CD4-positive, alpha-beta T cell (primary cell): ENCODE data around the gene CCT2. TPM values are rescaled to one million over a fixed set of nuclear protein-coding genes. Genes with fewer than 3 reads are reported as not detected.

Experiments used
- ATAC-seq: fragments of 200-7000 bp; cut with Tn5 transposase; one replicate; pipeline ENCODE4 v1.10.0; 2022; ENCODE audit warnings: mild to moderate bottlenecking; ENCODE audit not compliant: poor library complexity
- CTCF ChIA-PET: fragments of 350-600 bp; sonication (Branson Sonifier 250); formaldehyde crosslinking; loops from one replicate; lab custom pipeline; 2021; ENCODE audit warnings: antibody characterized with exemption, inconsistent platforms; lab: Charles Lee
- POLR2A ChIA-PET: fragments of 350-600 bp; sonication (Branson Sonifier 250); formaldehyde crosslinking; loops from one replicate; lab custom pipeline; 2021; ENCODE audit warnings: antibody characterized with exemption, inconsistent platforms; lab: Charles Lee
- DNase-seq, 14 experiments: peaks; one replicate each; pipeline ENCODE4 v3.0.0-alpha.2; 2013 to 2020; ENCODE audit warnings: mixed read lengths in 2 of 14
- H3K27ac ChIP-seq, 2 donors: one replicate each; pipeline versions ENCODE4 v1.5.1 to v1.7.0; 2013; ENCODE audit warnings: low read length in 2 of 2, low read depth in 1 of 2, mild to moderate bottlenecking in 1 of 2
- H3K27me3 ChIP-seq, 2 experiments: 1 replicate in 1 of 2; 2 replicates in 1 of 2; pipeline versions ENCODE4 v1.6.1 to v1.7.0; 2013; ENCODE audit warnings: low read length in 2 of 2, control low read depth in 1 of 2, mild to moderate bottlenecking in 1 of 2, moderate library complexity in 1 of 2; ENCODE audit not compliant: insufficient read depth in 2 of 2, control insufficient read depth in 1 of 2
- H3K36me3 ChIP-seq: one replicate; pipeline ENCODE4 v1.6.1; 2013; ENCODE audit warnings: low read length, control low read depth; ENCODE audit not compliant: insufficient read depth
- H3K4me1 ChIP-seq: one replicate; pipeline ENCODE4 v1.6.1; 2013; ENCODE audit warnings: low read length, control low read depth; ENCODE audit not compliant: insufficient read depth
- H3K4me3 ChIP-seq: one replicate; pipeline ENCODE4 v1.5.1; 2013; ENCODE audit warnings: mild to moderate bottlenecking, low read length, moderate library complexity
- H3K9me3 ChIP-seq, 2 experiments: 1 replicate in 1 of 2; 2 replicates in 1 of 2; pipeline versions ENCODE4 v1.6.1 to v1.7.0; 2013; ENCODE audit warnings: low read length in 2 of 2, mild to moderate bottlenecking in 2 of 2, control low read depth in 1 of 2, moderate library complexity in 1 of 2; ENCODE audit not compliant: control insufficient read depth in 1 of 2, insufficient read depth in 1 of 2
- H3K27ac Mint-ChIP-seq: one replicate; pipeline ENCODE4 v1.8.0; 2020; ENCODE audit warnings: mixed read lengths
- H3K27me3 Mint-ChIP-seq: one replicate; pipeline ENCODE4 v1.8.0; 2021; ENCODE audit warnings: mixed read lengths
- H3K36me3 Mint-ChIP-seq: one replicate; pipeline ENCODE4 v1.8.0; 2021; ENCODE audit warnings: low read depth, mixed read lengths
- H3K4me1 Mint-ChIP-seq: one replicate; pipeline ENCODE4 v1.8.0; 2021; ENCODE audit warnings: low read depth, mixed read lengths
- H3K4me3 Mint-ChIP-seq: one replicate; pipeline ENCODE4 v1.8.0; 2020; ENCODE audit warnings: mild to moderate bottlenecking, mixed read lengths
- H3K9me3 Mint-ChIP-seq: one replicate; pipeline ENCODE4 v1.8.0; 2020; ENCODE audit warnings: mixed read lengths
- CTCF ChIP-seq: fragments of 200-600 bp; IDR thresholded peaks from one replicate; pipeline ENCODE4 v1.8.0; 2022; ENCODE audit warnings: antibody characterized with exemption, mild to moderate bottlenecking
- intact Hi-C, 2 experiments: fragments of 100-400 bp; cut with DNase I in 1 of 2; cut with micrococcal nuclease in 1 of 2; formaldehyde crosslinking; loops; one replicate each; pipeline versions ENCODE4 v1.15.1 to v1.9.0; 2023 to 2025; cut with DNase I, micrococcal nuclease
- total RNA-seq, 174 experiments: library from RNA in 2 of 174; stranded (reverse) in 2 of 174; gene quantifications; one replicate each; pipeline ENCODE4 v1.2.3 and lab custom pipeline; 2021 to 2026

The CCT2 gene
- total RNA-seq, 2 experiments from 2014 or later, result 173 to 177 TPM

- Histone ChIP-seq H3K4me3 (no peak overlapping the region), H3K4me1 (no peaks in the 10 kb centered on the region), H3K36me3 (no peaks in the 10 kb centered on the region), H3K27ac (no peak overlapping the region), H3K27me3 (no peaks in the 10 kb centered on the region), H3K9me3 (no peaks in the 10 kb centered on the region)
- H3K9me3 Mint-ChIP-seq, result no peaks in the 10 kb centered on the region
- ATAC-seq (no peak), DNase-seq (no peak)
- no peak overlapping the region for H3K27ac Mint-ChIP-seq
- CTCF ChIA-PET, result no interaction called here
- no peaks in the 10 kb centered on the region for H3K4me1 Mint-ChIP-seq
- H3K27me3 Mint-ChIP-seq, result no peaks in the 10 kb centered on the region
- no peak overlapping the region for H3K4me3 Mint-ChIP-seq
- POLR2A ChIA-PET, result no interaction called here
- H3K36me3 Mint-ChIP-seq, result no peaks in the 10 kb centered on the region
- no peak for TF ChIP-seq CTCF
- intact Hi-C loops, result no loop called here
Observed at GRCh38 chr12:69633061-69633460, 47.8 kb downstream of the CCT2 start.

- ATAC-seq (peak; percentile 79), DNase-seq (peak; percentile 22 to 78 (median 44))
- Histone ChIP-seq H3K27me3 (no peaks in the 10 kb centered on the region), H3K4me3 (no peak overlapping the region), H3K36me3 (no peaks in the 10 kb centered on the region), H3K4me1 (no peaks in the 10 kb centered on the region), H3K9me3 (no peaks in the 10 kb centered on the region), H3K27ac (no peak overlapping the region)
- ChIA-PET POLR2A (no interaction called here), CTCF (interaction anchor here (1.3 to 2.2 kb wide), 3 partner anchors 9 to 348 kb away, joined by 5 to 6 read pairs (median 5); no protein-coding TSS in a partner anchor)
- no peak overlapping the region for H3K27ac Mint-ChIP-seq
- H3K36me3 Mint-ChIP-seq, result no peaks in the 10 kb centered on the region
- intact Hi-C loops, result loop anchor here (1.0 to 2.0 kb wide), 4 partner anchors 282 to 485 kb away; no protein-coding TSS in a partner anchor
- H3K9me3 Mint-ChIP-seq, result no peaks in the 10 kb centered on the region
- no peaks in the 10 kb centered on the region for H3K4me1 Mint-ChIP-seq
- no peak overlapping the region for H3K4me3 Mint-ChIP-seq
- peak; percentile 72 for TF ChIP-seq CTCF
- H3K27me3 Mint-ChIP-seq, result no peaks in the 10 kb centered on the region
Observed at GRCh38 chr12:69639400-69640016, 54.2 kb downstream of the CCT2 start.

- no peaks in the 10 kb centered on the region for H3K36me3 Mint-ChIP-seq
- H3K27me3 Mint-ChIP-seq, result no peaks in the 10 kb centered on the region
- Histone ChIP-seq H3K27ac (no peak overlapping the region), H3K4me3 (no peak overlapping the region), H3K4me1 (no peaks in the 10 kb centered on the region), H3K27me3 (no peaks in the 10 kb centered on the region), H3K9me3 (no peaks in the 10 kb centered on the region), H3K36me3 (no peaks in the 10 kb centered on the region)
- DNase-seq (no peak), ATAC-seq (no peak)
- H3K9me3 Mint-ChIP-seq, result no peaks in the 10 kb centered on the region
- no peaks in the 10 kb centered on the region for H3K4me1 Mint-ChIP-seq
- no peak overlapping the region for H3K27ac Mint-ChIP-seq
- POLR2A ChIA-PET, result no interaction called here
- H3K4me3 Mint-ChIP-seq, result no peak overlapping the region
- intact Hi-C loops, result no loop called here
- CTCF ChIA-PET, result interaction anchor here (1.7 kb wide), 1 partner anchor 350 kb away, joined by 4 read pairs; no protein-coding TSS in a partner anchor
- TF ChIP-seq CTCF, result no peak
Observed at GRCh38 chr12:69641546-69641945, 56.3 kb downstream of the CCT2 start.
